Coronary artery (tissue), 2 donors: ENCODE measurements around the gene PTPRR.

Experiments
- DNase-seq: peaks from one replicate; pipeline ENCODE4 v3.0.0-alpha.2; 2017; ENCODE audit warnings: low spot score
- H3K27ac ChIP-seq, 2 donors: fragments of 200-600 bp; sonication (generic); one replicate each; pipeline ENCODE4 v1.5.1; 2016 to 2019
- H3K4me3 ChIP-seq: fragments of 200-600 bp; sonication (generic); 2 replicates; pipeline ENCODE4 v1.5.1; 2016; ENCODE audit warnings: mild to moderate bottlenecking, moderate library complexity
- CTCF ChIP-seq: fragments of 200-600 bp; sonication (generic); IDR thresholded peaks from one replicate; pipeline ENCODE4 v1.5.1; 2019; ENCODE audit warnings: antibody characterized with exemption

The PTPRR gene

GRCh38 chr12:70929029-70929428 is 8.5 kb upstream of the PTPRR start:
- TF ChIP-seq CTCF = no peak
- no peak for DNase-seq
- H3K27ac ChIP-seq = no peak overlapping the region

GRCh38 chr12:70928071-70928470 is 7.5 kb upstream of the PTPRR start:
- no peak overlapping the region for H3K4me3 ChIP-seq
- no peak overlapping the region for H3K27ac ChIP-seq
- no peak for DNase-seq
- no peak for TF ChIP-seq CTCF

More at GRCh38 chr12:70929029-70929428, 8.5 kb upstream of the PTPRR start:
- no peak overlapping the region for H3K4me3 ChIP-seq

- H3K4me3 ChIP-seq = no peak overlapping the region
- TF ChIP-seq CTCF = no peak
- no peak overlapping the region for H3K27ac ChIP-seq
- DNase-seq = no peak
Measured at GRCh38 chr12:70927356-70927755, 6.8 kb upstream of the PTPRR start.

GRCh38 chr12:70925539-70925938 is 5.0 kb upstream of the PTPRR start:
- TF ChIP-seq CTCF = no peak
- Histone ChIP-seq H3K4me3 (no peak overlapping the region), H3K27ac (no peak overlapping the region)
- no peak for DNase-seq

- no peak for TF ChIP-seq CTCF
- Histone ChIP-seq H3K27ac (no peak overlapping the region), H3K4me3 (peak overlapping the region; percentile 58)
- DNase-seq = no peak
Measured at GRCh38 chr12:70920891-70921290, 353 bp upstream of the PTPRR start.

- H3K27ac ChIP-seq = no peak overlapping the region
- no peak overlapping the region for H3K4me3 ChIP-seq
- no peak for TF ChIP-seq CTCF
- no peak for DNase-seq
Measured at GRCh38 chr12:70919597-70920035, 922 bp downstream of the PTPRR start.

- Histone ChIP-seq H3K27ac (no peak overlapping the region), H3K4me3 (no peak overlapping the region)
- DNase-seq = no peak
- TF ChIP-seq CTCF = no peak
Measured at GRCh38 chr12:70919176-70919575, 1.4 kb downstream of the PTPRR start.
